HT1080 (cell line): Measurements from ENCODE around the gene DNAH9. TPM values are rescaled to one million over a fixed set of nuclear protein-coding genes. Genes with fewer than 3 reads are reported as not detected.
"Not testable (repeated sequence)": the region's sequence is repeated elsewhere in the genome, so short reads cannot be mapped to it uniquely, and the experiment has no call there.

ENCODE experiments used
- DNase-seq: peaks from one replicate; pipeline ENCODE4 v3.0.0-alpha.2; 2015; ENCODE audit warnings: low read depth
- total RNA-seq: library from RNA; depleted of rRNA; stranded (reverse); fragments of >200 nt; shearing (Covaris generic); gene quantifications from 2 replicates; pipeline ENCODE4 v1.2.3, GENCODE V29; 2014

The DNAH9 gene
- total RNA-seq, 1 experiment from 2014 or later: not detected

DNA sequence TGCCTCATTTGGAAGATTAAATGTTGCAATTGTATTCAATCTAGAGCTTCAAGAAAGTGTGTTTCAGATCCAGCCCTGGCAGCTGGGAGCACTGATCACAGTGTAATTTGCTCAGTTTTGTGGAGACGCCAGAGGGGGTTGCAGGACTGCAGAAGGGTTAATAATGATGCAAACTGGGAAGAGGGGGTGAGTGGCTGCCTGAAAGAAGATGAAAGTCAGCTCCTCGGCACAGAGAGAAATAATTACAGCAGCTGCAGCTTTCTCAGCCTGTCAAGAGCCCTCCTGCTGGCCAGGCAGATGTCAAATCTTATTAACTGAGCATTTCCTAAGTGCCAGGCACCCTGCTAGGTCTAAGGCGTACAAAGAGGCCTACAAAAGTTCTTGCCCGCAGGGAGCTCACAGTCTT lies 301.3 kb downstream of the DNAH9 start:
- DNase-seq: no peak

DNA sequence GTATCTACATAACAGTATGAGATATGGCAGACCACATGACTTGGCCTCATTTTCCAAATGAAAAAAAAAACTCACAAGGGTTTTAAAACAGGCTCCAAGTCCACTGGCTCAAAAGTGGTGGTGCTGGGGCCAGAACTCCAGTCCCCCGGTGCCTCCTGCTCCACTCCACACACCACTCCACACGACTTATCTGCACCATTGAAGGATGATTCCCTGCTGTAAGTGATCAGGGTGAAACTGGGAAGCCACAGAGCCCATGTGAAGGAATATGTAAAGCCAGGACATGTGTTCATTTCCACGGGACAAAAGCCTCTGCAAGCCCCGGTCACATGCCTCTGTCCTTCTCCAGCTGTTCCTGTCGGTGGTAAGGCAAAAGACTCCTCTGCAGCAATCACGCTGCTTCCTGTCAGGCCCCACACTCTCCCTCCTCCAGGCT lies 301.8 kb downstream of the DNAH9 start:
- no peak for DNase-seq

DNA sequence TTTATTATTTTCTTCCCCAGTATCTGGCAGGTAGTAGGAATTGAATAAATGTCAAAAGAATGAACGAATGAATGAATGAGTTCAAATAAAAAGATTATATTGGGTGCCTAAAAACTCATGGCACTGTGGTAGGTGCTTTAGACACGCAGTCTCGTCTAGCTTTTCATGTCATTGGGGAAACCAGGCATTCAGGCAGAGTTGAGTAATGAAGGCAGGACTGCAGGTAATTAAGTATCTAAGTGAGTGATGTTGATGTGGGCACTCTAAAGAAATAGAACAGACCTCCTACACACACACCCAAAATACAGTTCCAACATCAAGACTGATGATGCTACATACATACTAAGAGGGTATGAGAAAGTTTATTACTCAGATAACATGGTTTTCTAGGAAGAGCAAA lies 302.4 kb downstream of the DNAH9 start:
- no peak for DNase-seq

DNA sequence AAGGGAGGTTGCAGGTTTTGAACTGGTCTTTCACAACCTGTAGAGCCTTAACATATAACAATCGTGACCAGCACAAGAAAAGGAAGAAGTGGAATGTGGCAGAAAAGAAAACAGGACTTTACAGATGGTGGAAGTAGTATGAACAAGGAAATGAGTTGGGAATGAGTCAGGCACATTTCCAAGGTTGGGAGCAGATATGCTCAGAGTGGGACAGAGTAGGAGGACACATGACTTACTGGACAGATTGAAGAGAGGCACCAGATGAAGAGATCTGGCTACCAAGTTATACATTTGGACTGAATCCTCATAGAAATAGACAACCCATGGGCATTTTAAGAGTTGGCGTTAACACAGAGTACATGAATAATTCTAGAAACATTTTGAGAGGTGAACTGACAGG lies 303.7 kb downstream of the DNAH9 start:
- peak; percentile 64 for DNase-seq

DNA sequence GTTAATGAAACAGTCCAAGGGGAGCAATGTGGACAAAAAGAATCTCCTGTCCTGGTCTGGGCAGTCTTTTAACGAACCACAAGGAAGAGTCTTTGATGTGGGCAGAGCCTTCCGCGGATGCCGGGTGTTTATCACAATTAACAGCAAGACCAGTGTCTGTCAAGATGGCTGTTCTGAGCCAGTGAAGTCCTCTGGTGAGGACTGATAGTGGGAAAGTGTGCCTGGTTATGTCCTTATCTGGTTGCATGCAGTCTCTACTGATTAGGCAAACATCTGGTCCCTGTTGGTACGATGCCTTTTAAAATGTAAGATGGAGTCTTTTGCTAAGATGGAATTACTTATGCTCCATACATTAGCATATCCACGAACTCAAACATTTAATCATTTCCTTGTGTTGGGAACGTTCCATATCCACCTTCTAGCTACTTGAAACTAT lies 310.5 kb downstream of the DNAH9 start:
- DNase-seq: no peak

DNA sequence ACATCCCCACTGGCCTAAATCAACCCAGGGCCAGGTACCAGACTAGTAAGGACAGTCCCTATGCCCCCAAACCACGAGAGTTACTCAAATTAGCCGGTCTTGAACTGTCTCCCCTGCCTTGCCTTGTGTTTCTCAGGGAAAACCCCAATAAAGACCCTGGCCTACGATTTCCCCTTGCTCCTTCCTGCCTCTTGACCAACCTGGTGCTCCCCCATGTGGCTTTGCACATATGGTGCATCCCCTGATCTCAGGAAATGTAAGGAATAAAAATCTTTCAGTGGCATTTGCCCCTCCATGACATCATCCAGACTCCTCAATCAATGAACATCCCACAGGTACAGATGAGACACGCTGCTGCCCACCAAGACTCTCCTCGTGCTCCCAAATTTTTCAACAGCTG lies 311.1 kb downstream of the DNAH9 start:
- DNase-seq: no peak

DNA sequence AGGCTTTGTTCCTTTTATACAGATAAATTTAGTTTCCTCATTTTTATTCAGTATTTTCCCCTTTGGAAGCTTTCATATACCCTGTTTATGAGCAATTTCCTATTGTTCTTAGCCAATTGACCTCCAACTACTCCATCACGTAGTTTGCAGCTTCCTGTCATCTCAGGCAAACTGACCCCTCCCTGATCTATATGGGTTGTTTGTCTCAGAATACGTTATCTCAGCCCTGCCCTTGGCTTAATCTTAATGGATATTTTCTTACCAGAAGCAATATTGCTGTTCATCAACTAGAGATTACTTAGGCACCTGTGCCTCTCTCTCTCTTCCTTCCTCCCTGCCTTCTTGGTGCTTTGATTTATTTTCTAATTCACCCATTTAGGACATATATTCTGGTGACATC lies 317.8 kb downstream of the DNAH9 start:
- DNase-seq: no peak

DNA sequence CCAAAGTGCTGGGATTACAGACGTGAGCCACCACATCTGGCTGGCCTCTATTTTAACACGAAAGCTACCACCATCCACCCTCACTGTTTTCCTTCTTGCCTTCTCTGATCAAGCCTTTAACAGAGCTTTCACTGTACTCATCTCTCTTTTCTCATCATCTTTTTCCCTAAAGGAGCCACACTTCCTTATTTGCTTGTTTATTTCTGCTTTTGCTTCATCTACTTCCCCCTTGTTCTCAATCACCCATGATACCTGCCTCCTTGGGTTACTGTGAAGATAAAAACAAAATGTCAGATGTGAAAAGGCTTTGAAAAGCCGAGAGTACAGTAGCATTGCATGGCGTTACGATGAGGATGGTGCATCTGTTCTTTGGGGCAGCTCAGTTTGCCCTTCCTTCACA lies 319.1 kb downstream of the DNAH9 start:
- no peak for DNase-seq

DNA sequence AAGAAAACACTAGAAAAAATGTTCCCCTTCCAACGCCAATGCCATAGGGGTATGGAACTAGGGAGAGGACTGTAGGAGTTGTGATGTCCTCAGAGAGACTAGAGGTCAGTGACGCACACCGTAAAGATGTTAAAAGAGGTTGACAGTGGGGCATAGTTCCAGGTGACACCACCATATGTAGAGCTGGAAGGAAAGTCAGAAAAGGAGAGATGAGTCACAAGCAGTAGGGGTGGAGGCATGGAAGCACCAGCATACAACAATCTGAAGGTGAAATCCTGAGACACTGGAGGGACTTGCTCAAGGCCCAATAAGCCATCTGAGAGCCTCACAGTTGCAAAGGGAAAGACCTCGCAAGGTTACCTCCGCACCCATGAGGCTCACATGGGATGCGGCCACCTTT lies 323.0 kb downstream of the DNAH9 start:
- peak; percentile 60 for DNase-seq

DNA sequence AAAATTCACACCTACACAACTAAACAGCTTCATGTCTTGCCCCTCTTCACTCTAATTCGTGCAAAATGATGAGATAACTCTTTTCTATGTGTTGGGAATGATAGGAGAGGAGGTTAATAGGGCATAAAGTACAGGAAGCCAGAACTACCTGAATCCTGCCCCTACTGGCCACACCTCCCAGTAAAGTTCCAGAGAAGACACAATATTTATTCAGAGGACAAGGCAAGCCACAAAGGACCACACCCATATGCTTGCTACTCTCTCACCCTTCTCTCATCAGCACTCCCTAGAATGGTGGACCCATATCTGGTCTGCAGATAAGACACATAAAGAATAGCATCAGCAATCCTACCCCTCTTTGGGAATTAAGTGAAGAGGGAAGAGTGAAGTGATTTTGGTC lies 324.4 kb downstream of the DNAH9 start:
- DNase-seq: no peak

DNA sequence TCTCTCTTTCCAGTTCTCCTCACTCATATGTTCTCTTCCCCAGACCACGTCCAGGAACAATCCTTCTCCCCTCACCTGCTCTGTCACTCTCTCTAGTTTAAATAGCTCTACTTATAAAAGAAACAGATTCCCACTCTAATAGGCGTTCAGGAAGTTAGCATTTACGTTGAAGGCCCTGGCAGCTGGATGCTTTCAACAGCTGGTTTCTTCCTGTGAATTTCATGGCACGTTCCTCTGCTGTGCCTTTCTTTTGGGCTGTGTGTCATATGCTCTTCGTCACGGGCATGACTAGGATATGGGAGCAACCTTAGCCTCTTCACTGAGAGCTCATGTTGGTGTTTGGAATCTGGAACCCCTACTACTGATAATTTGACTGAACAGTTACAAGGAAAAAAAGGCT lies 325.8 kb downstream of the DNAH9 start:
- DNase-seq: no peak

DNA sequence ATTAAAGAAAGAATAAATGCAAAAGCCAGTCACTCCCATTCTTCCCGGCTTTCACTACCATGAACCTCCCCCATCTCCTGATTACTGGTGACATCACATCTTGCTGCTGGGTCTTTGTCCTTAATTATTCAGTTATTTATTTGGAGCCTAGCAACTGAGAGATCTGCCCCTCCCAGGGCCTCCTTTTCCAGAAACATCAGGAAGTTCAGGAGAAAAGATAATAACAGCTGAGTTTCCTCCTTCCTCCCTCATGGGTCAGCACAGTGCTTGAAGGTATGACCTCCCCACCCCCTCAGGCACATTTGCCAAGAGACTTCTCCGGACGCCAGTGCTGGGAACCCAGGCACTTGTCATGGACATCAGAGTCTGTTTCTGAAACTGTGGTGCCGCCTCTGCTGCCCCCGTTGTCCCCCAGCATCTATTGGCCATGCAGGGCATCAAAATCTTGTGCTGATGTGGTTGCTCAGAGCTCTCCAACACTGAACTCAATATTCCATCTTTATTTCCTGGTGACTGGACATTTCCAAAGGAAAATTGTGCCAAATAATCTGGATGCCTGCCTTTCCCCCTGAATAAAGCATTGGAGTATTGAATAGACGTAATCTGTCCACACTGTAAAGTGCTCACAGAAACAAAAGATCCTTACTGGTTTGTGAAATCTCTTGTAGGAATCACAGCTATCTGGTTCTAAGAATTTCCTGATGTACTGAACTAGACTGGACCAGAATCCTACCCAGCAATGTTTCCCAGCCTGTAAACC lies 327.2 kb downstream of the DNAH9 start:
- DNase-seq: no peak

DNA sequence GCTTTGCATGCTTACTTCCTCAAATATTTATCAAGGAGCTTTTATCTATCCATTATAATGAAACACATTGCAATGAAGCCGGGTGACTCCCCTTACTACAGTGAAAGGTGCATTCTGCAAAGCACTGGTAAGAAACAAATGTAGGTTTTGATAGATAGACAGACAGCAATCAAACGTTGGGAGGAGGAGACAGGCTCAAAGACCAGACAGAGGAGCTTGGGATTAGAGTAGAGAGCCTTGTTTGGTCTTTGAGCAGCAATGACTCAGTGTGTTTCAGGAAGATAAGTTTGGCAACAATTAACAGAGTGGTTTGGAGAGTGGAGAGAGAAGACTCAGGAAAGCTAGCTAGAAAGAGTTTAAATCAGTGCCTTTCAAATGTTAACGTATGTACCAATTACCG lies 330.2 kb downstream of the DNAH9 start:
- DNase-seq: no peak

DNA sequence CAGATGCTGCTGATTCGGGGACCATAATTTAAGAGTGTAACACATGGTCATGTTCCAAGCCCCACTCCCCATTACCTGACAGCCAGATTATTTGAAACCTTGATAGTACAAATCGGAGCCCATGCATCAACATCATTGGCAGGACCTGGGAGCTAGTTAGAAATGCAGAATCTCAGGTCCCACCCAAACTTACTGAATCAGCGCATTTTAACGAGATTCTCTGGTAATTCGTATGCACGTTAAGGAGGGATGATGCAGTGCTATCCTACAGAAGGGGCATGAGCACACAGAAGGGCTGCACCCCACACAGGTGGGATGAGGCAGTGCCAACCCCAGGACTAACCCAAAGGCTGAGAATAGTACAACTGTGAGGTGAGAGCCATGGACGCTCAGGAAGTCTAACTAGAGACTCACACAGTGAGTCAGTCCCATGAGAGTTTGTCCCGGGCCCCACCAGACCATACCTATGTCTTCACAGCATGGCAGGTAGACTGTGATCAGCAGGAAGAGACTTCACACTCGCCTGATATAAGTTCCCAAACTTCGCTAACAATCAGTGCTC lies 334.1 kb downstream of the DNAH9 start:
- DNase-seq: no peak

DNA sequence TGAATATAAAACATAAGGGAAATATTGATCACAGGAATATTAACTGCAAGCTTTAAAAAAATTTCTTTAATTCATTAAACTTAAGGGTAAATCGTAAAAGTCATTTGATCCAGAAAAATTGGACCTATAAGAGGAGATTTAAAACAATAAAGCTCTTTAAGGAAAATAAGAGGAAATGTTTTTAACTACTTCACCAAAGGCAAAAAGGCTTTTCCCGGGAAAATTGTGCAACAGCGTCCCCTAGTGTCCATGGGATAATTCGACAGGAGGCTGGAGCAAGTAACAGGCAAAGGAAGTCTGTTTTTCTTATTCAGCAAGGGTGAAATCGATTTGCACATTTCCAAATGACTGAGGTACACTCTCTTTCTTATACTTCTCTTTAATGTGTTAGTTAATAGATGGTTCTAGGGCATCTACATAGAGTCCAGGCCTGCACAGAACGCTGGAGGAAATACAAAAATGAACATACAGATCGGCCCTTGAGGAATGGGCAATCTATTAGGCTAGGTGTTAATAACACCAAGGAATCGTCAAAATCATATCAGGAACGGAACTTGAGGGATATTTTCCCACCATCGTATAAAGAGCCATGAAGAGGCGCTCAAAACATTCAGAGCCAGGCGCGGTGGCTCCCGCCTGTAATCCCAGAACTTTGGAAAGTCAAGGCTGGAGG lies 337.6 kb downstream of the DNAH9 start:
- peak; percentile 32 for DNase-seq

DNA sequence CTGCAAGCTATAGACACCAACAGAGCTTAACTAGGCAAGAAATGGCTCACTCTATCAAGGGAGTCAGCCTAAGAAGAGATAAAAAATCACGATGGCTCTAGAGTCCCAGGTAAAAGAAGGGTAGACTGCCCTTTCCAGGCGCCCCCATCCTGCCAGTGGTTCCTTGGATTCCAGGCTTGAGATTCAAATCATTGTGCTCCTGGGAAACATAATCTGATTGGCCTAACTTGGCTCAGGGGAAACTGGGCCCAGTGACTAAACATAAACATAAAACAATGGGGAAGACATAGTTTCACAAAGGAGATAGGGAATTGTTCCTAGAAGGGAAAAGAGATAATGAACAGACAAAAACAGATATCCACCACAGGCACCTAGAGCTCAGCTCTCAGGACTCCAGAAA lies 342.6 kb downstream of the DNAH9 start:
- DNase-seq: no peak

DNA sequence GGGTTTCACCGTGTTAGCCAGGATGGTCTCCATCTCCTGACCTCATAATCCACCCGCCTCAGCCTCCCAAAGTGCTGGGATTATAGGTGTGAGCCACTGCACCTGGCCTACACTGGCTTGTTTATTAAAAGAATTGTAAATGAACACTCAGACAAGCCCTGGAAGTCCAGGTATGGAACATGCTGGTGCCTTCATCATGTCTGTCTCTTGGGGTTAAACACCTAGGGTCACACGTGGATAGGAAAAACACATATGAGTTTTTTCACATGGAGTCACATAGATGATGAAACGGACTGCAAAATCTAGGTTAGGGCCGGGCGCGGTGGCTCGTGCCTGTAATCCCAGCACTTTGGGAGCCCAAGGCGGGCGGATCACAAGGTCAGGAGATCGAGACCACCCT lies 344.8 kb downstream of the DNAH9 start:
- not testable (repeated sequence) for DNase-seq

DNA sequence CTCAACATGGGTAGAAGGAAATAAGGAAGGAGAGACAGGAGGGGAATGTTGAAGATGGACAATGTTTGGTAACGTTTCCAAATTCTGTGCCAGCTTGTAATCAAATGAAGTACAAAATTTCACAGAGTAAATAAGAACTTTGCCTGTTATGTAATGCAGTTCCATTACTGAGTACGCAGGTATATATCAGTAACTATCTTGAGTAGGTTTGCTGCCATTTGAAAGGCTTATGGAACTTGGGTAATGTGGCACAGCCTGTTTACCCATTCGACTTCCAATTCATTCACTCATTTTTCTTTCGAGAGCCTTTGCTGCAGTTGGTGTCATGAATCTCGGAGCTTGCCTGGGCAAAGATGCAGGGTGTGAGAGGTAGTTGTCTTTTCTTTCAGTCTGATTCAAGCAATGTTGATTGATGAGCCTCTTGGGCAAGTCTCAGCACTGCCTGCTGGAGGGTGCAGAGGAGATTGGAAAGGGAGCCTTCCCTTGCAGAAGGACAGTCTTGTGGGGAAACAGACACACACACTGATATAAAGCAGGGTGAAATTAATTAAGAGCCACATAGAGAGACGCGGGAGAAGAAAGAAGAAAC lies 345.6 kb downstream of the DNAH9 start:
- no peak for DNase-seq

DNA sequence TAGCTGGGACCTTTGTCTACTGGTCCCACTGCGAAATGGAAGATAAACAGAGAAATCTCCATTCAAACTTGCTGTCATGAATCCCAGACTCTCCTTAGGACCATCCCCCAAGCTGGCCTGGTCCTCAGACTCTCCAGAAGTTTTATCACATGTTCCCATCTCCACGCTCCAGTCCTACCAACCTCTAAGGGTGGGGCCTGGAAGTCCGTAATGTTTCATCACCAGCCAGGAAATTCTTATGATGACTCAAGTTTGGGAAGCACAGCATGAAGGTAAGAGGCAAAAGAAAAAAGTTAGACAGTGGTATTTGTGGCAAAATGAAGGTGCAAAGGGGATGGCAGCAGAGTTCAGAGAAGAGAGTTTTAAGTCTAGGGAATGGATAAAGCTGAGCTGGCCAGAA lies 346.3 kb downstream of the DNAH9 start:
- peak; percentile 78 for DNase-seq

DNA sequence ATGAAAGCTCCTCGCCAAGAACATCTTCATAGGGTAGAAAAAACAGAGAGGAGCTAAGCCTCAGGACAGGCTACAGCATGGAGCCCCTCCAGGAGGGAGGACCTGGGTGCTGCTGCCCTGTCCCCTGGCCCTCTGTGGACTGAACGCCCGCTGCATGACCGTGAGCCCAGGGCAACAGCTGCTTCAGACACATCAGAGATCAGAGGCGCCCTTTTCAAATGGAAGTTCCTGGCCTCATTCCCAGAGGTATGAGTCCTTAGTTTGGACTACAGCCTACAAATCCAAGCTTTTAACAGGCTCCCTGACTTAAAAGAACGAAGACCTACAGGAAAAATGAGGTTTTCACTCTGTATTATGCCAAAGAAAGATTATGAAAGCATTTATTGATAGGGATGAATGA lies 350.5 kb downstream of the DNAH9 start:
- DNase-seq: peak; percentile 78

DNA sequence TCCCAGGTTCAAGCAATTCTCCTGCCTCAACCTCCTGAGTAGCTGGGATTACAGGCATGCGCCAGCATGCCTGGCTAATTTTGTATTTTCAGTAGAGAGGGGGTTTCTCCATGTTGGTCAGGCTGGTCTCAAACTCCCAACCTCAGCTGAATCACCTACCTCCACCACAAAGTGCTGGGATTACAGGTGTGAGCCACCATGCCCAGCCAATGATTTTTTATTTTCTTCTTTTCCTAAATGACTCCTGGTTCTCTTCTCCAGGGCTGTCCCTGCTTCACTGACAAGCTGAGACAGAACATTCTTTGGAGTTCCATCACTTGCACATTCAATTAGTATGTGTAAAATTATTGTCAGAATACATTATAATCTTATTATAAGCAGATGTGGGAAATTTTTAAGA lies 351.3 kb downstream of the DNAH9 start:
- DNase-seq: not testable (repeated sequence)

DNA sequence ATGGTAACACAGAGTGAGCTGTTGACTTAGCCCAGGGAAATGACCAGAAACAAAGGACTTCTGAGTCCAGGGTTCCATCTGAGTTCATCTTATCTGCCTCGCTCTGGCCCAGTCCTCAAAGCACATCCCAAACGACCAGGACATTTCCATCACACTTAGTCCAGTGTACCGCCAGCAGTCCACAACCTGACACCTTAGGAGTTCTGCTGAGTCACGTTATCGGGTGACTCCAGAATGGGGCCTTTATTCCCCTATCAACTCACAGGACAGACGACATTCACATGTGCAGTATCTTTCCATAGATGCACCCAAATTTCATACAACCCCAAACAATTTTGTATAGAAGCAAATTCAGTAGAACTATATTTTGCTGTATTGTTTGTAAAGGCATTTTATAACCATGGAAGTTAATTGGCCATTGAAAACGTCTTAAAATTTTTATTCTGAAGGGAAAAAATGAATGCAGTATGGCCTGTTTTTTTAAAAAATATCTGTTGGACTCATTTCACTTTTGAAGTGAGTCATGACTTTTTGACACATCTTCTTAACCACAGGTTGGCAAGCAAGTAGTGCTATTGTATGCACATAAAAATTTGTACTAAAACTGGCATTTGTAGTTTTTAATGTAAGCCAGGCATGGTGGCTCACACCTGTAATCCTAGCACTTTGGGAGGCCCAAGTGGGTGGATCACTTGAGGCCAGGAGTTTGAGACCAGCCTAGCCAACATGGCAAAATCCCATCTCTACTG lies 352.7 kb downstream of the DNAH9 start:
- no peak for DNase-seq
